Tibial nerve (tissue), 4 donors: ENCODE measurements around the gene ANO8. TPM values are rescaled to one million over a fixed set of nuclear protein-coding genes. Genes with fewer than 3 reads are reported as not detected.

ENCODE experiments used
- DNase-seq, 2 donors: peaks; one replicate each; pipeline ENCODE4 v3.0.0-alpha.2; 2019; ENCODE audit warnings: low spot score in 2 of 2
- H3K27ac ChIP-seq, 4 donors: fragments of 200-600 bp; sonication (generic) in 3 of 4; one replicate each; pipeline ENCODE4 v1.5.1; 2017 to 2019; ENCODE audit warnings: mild to moderate bottlenecking in 1 of 4
- H3K27me3 ChIP-seq, 2 donors: fragments of 200-600 bp; sonication (generic) in 1 of 2; one replicate each; pipeline versions ENCODE4 v1.5.1 to v1.6.0; 2017 to 2019
- H3K36me3 ChIP-seq, 3 donors: fragments of 200-600 bp; sonication (generic); one replicate each; pipeline ENCODE4 v1.5.1; 2018 to 2019
- H3K4me1 ChIP-seq, 4 donors: fragments of 200-600 bp; sonication (generic) in 3 of 4; one replicate each; pipeline ENCODE4 v1.5.1; 2017 to 2019
- H3K4me3 ChIP-seq, 4 donors: fragments of 200-600 bp; sonication (generic) in 3 of 4; one replicate each; pipeline ENCODE4 v1.5.1; 2017 to 2019; ENCODE audit warnings: mild to moderate bottlenecking in 1 of 4, moderate library complexity in 1 of 4
- H3K9me3 ChIP-seq, 4 donors: fragments of 200-600 bp; sonication (generic) in 3 of 4; one replicate each; pipeline ENCODE4 v1.5.1; 2017 to 2019
- EP300 ChIP-seq, 2 donors: sonication (generic); formaldehyde crosslinking; IDR thresholded peaks; one replicate each; pipeline ENCODE4 v1.6.1; 2017; ENCODE audit warnings: antibody characterized with exemption in 2 of 2, mild to moderate bottlenecking in 1 of 2
- POLR2A ChIP-seq, 2 donors: fragments of 450-650 bp; IDR thresholded peaks; one replicate each; pipeline ENCODE4 v1.6.1; 2017; ENCODE audit warnings: antibody characterized with exemption in 2 of 2, mild to moderate bottlenecking in 2 of 2, moderate library complexity in 2 of 2
- WGBS, 2 donors: methylation state at CpG; one replicate each; pipeline ENCODE4 v1.1.5; 2018; 5-methylcytosine and 5-hydroxymethylcytosine counted together
- total RNA-seq, 4 donors: library from RNA; depleted of rRNA; stranded (reverse); fragments of >200 nt; gene quantifications; one replicate each; pipeline ENCODE4 v1.1.0, GENCODE V29; 2016
- TF ChIP-seq, protein P1 (sequence below), 5 experiments: fragments of 200-600 bp in 3 of 5; fragments of 450-650 bp in 2 of 5; sonication (generic) in 3 of 5; IDR thresholded peaks; one replicate each; pipeline ENCODE4 v1.5.1; 2016 to 2019; ENCODE audit warnings: antibody characterized with exemption in 5 of 5, mild to moderate bottlenecking in 3 of 5, moderate library complexity in 2 of 5

ANO8 gene
- total RNA-seq, 4 donors from 2014 or later: 10.7 to 23.1 (median 13.3) TPM

DNA sequence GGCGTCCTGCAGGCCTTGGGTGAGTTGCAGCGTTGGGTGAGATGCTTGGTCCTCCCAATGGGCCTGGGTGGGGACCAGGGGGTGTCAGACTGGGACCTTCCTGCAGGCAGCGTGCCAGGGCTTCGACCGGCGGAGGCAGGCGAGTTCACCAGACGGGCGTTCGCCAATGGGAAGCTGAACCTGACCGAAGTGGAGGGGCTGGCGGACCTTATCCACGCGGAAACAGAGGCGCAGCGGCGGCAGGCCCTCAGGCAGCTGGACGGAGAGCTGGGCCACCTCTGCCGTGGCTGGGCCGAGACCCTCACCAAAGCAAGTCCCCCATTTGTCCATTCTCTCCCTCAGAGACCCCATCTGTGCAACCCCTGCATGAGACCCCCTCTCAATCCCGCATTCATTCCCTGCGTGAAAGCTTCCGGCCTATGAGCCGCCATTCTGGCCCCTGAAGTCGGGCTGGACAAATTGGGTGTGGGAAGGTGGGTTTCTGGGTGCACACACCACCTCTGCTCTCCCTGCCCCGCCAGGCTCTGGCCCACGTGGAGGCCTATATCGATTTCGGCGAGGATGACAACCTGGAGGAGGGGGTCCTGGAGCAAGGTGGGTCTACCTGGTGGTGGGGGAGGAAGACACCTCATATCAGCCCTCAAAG, 3.9 kb upstream of the ANO8 start:
- WGBS, 2 donors: 87 to 90% methylated on average over 20 to 29 of the region's 30 CpGs
- TF ChIP-seq POLR2A (IDR thresholded peaks at IDR 0.05) (no peak), EP300 (IDR thresholded peaks at IDR 0.05) (no peak)
- TF ChIP-seq, protein P1, sequence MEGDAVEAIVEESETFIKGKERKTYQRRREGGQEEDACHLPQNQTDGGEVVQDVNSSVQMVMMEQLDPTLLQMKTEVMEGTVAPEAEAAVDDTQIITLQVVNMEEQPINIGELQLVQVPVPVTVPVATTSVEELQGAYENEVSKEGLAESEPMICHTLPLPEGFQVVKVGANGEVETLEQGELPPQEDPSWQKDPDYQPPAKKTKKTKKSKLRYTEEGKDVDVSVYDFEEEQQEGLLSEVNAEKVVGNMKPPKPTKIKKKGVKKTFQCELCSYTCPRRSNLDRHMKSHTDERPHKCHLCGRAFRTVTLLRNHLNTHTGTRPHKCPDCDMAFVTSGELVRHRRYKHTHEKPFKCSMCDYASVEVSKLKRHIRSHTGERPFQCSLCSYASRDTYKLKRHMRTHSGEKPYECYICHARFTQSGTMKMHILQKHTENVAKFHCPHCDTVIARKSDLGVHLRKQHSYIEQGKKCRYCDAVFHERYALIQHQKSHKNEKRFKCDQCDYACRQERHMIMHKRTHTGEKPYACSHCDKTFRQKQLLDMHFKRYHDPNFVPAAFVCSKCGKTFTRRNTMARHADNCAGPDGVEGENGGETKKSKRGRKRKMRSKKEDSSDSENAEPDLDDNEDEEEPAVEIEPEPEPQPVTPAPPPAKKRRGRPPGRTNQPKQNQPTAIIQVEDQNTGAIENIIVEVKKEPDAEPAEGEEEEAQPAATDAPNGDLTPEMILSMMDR (IDR thresholded peaks at IDR 0.05): no peak
- Histone ChIP-seq H3K27me3 (no peaks in the 10 kb centered on the region), H3K9me3 (no peaks in the 10 kb centered on the region), H3K36me3 (peaks cover 0 to 32% (median 0%) of the 10 kb centered on the region in 3 donors), H3K4me1 (peaks cover 0 to 54% (median 23%) of the 10 kb centered on the region in 4 donors), H3K27ac (no peak overlapping the region), H3K4me3 (peak overlapping the region in 3 of 4 donors; percentile 58 to 76 (median 60))
- no peak for DNase-seq

DNA sequence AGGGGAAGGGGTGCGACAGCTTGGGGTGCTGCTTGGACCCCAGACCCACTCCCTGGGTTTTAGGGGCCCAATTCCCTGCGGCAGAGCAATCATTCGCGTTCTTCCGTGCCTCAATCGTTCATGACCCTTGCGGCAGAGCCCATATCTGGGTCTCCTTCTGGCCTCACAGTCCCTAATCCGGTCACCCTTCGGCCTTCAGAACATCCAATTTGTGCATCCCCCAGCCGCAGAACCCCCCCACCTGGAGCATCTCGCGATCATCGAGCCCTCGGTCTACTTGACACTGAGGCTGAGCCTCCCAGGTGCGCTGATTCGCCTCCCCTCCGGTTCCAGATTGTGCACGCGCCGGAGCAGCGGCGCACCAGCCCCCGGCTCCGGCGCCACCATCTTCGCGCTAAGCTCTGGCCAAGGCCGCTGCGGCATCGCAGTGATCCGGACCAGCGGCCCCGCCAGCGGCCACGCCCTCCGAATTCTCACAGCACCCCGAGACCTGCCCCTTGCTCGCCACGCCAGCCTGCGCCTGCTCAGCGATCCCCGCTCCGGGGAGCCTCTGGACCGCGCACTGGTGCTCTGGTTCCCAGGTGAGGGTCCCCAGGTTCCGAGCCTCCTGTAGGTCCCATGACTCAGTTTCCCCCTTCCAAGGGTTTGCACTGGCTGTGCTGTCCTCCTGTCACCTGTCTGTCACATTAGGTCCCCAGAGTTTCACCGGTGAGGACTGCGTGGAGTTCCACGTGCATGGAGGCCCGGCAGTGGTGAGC, 3.2 kb upstream of the ANO8 start:
- Histone ChIP-seq H3K4me3 (peak overlapping the region; percentile 58 to 76 (median 62)), H3K9me3 (no peaks in the 10 kb centered on the region), H3K36me3 (peaks cover 0 to 32% (median 0%) of the 10 kb centered on the region in 3 donors), H3K27ac (peak overlapping the region in 3 of 4 donors; percentile 50 to 94 (median 91)), H3K4me1 (peaks cover 0 to 61% (median 24%) of the 10 kb centered on the region in 4 donors), H3K27me3 (no peaks in the 10 kb centered on the region)
- 0 to 13% methylated on average over 28 to 34 of the region's 50 CpGs for WGBS, 2 donors
- no peak for DNase-seq
- TF ChIP-seq, protein P1 (IDR thresholded peaks at IDR 0.05): no peak
- TF ChIP-seq POLR2A (IDR thresholded peaks at IDR 0.05) (no peak), EP300 (IDR thresholded peaks at IDR 0.05) (no peak)

- H3K9me3 ChIP-seq: no peaks in the 10 kb centered on the region
- WGBS, 2 donors: 0 to 1% methylated on average over 37 to 41 of the region's 41 CpGs
- H3K36me3 ChIP-seq: peaks cover 0 to 31% (median 0%) of the 10 kb centered on the region in 3 donors
- peak in 1 of 2 donors; percentile 46 for TF ChIP-seq POLR2A (IDR thresholded peaks at IDR 0.05)
- TF ChIP-seq, protein P1 (IDR thresholded peaks at IDR 0.05): peak in 1 of 5 experiments; percentile 27
- peak in 1 of 2 donors; percentile 85 for TF ChIP-seq EP300 (IDR thresholded peaks at IDR 0.05)
- H3K27me3 ChIP-seq: no peaks in the 10 kb centered on the region
- DNase-seq: peak; percentile 97 to 98
- H3K27ac ChIP-seq: peak within 1 kb of the TSS; percentile 86 to 94 (median 88)
- peak within 1 kb of the TSS; percentile 58 to 76 (median 62) for H3K4me3 ChIP-seq
- peaks cover 0 to 65% (median 24%) of the 10 kb centered on the region in 4 donors for H3K4me1 ChIP-seq
Measured at GRCh38 chr19:17336872-17337674, 2.4 kb upstream of the ANO8 start, which contains the start of gene GTPBP3. Gene GTPBP3, plus strand, starts transcription at chr19:17337553. Its CDS starts 59 bp downstream, at chr19:17337612.

DNA sequence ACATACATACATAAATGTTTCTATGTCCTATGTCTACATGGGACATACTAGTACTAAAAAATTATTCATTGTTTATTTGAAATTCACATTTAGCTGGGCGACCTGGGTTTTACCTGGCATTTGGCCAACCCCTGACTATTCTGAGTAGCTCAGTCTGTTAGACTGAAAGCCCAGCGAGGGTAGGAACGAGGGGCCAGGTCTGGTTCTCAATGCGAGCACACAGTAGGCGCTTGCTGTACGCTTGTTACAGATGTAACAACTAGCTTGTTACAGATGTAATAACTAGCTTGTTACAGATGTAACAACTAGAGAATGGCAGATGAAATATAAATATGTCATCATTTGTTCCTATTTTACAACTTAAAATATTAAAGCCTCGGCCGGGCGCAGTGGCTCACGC, 920 bp upstream of the ANO8 start:
- Histone ChIP-seq H3K9me3 (no peaks in the 10 kb centered on the region), H3K4me1 (peaks cover 0 to 59% (median 24%) of the 10 kb centered on the region in 4 donors), H3K27ac (peak overlapping the region in 1 of 4 donors; percentile 86), H3K36me3 (peaks cover 0 to 24% (median 0%) of the 10 kb centered on the region in 3 donors), H3K4me3 (peak overlapping the region in 1 of 4 donors; percentile 60), H3K27me3 (no peaks in the 10 kb centered on the region)
- DNase-seq: no peak
- WGBS, 2 donors: 67 to 73% methylated on average over 10 of the region's 10 CpGs
- no peak for TF ChIP-seq POLR2A (IDR thresholded peaks at IDR 0.05)
- TF ChIP-seq EP300 (IDR thresholded peaks at IDR 0.05): no peak
- TF ChIP-seq, protein P1 (IDR thresholded peaks at IDR 0.05): no peak
